Measurements from ENCODE around the gene SLC30A7.

DNA sequence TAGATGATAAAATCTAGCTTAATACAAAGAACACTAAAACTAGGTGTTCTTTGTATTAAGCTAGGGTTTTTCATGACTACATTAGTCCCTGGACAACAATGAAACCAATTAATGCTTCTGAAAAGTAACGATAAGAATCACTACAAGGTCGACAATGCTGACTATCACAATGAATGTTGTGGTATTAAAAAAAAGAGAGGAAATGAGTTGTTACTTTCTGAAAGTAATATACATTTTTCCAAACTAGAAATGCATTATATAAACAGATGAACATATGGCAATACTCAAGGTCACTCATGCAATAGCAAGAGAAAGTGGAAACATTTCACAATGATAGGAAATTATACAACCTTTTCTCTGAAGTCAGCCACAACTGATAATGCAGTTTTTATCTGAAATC lies 110.7 kb downstream of the SLC30A7 start:
- TF ChIP-seq CTCF (IDR thresholded peaks at IDR 0.05; ENCODE audit: low read depth, low read length, missing input control) (no peak), RAD21 (IDR thresholded peaks at IDR 0.05) (no peak), ZBTB33 (IDR thresholded peaks at IDR 0.05) (no peak), RXRA (IDR thresholded peaks at IDR 0.05) (peak in 1 of 2 donors; percentile 24)
- TF ChIP-seq, protein P1, sequence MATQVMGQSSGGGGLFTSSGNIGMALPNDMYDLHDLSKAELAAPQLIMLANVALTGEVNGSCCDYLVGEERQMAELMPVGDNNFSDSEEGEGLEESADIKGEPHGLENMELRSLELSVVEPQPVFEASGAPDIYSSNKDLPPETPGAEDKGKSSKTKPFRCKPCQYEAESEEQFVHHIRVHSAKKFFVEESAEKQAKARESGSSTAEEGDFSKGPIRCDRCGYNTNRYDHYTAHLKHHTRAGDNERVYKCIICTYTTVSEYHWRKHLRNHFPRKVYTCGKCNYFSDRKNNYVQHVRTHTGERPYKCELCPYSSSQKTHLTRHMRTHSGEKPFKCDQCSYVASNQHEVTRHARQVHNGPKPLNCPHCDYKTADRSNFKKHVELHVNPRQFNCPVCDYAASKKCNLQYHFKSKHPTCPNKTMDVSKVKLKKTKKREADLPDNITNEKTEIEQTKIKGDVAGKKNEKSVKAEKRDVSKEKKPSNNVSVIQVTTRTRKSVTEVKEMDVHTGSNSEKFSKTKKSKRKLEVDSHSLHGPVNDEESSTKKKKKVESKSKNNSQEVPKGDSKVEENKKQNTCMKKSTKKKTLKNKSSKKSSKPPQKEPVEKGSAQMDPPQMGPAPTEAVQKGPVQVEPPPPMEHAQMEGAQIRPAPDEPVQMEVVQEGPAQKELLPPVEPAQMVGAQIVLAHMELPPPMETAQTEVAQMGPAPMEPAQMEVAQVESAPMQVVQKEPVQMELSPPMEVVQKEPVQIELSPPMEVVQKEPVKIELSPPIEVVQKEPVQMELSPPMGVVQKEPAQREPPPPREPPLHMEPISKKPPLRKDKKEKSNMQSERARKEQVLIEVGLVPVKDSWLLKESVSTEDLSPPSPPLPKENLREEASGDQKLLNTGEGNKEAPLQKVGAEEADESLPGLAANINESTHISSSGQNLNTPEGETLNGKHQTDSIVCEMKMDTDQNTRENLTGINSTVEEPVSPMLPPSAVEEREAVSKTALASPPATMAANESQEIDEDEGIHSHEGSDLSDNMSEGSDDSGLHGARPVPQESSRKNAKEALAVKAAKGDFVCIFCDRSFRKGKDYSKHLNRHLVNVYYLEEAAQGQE (IDR thresholded peaks at IDR 0.05): no peak
- TF ChIP-seq, protein P2, sequence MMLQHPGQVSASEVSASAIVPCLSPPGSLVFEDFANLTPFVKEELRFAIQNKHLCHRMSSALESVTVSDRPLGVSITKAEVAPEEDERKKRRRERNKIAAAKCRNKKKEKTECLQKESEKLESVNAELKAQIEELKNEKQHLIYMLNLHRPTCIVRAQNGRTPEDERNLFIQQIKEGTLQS (IDR thresholded peaks at IDR 0.05): no peak

Data from liver (tissue), 3 donors.